Activated CD8-positive, alpha-beta memory T cell treated with anti-CD3 and anti-CD28 coated beads, Interleukin-2, amount 50 U/mL, for 24 hours (primary cell): Measurements from ENCODE around the gene PA2G4.
"Not testable (repeated sequence)": the region's sequence is repeated elsewhere in the genome, so short reads cannot be mapped to it uniquely, and the experiment has no call there.

Experiments used
- DNase-seq: peaks from one replicate; pipeline ENCODE4 v3.0.0-alpha.2; 2020; ENCODE audit errors: extremely low read depth

Gene PA2G4

GRCh38 chr12:56153678-56154065 is 49.3 kb downstream of the PA2G4 start:
- no peak for DNase-seq

GRCh38 chr12:56154246-56154771 is 50.0 kb downstream of the PA2G4 start:
- DNase-seq: no peak

GRCh38 chr12:56154818-56155217 is 50.5 kb downstream of the PA2G4 start:
- no peak for DNase-seq

DNA sequence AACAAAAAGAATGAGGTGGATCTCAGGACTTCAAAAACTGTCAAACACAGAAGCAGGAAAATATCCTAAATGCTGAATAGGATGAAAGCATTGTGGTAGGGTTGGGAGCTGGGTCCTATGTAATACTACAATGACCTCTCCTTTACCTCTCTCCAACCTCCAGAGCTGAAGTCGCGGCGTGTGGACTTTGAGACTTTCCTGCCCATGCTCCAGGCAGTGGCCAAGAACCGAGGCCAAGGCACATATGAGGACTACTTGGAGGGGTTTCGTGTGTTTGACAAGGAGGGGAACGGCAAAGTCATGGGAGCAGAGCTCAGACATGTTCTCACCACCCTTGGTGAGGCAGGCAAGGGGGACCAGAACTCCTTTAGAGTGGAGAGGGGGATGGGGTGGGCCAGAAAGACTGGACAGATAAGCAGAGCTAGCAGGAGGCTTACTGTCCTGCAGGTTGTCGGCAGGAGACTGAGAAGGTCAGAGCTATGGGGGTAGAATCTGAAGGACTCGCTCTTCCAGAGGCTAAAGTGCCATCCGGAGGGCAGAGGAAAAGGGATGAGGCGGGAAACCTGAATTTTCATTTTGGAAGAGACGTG is 51.0 kb downstream of the PA2G4 start:
- DNase-seq: no peak

- not testable (repeated sequence) for DNase-seq
Measured at GRCh38 chr12:56156464-56157200, 52.3 kb downstream of the PA2G4 start.

- DNase-seq: peak; percentile 10
Measured at GRCh38 chr12:56157201-56158028, 53.1 kb downstream of the PA2G4 start.

DNA sequence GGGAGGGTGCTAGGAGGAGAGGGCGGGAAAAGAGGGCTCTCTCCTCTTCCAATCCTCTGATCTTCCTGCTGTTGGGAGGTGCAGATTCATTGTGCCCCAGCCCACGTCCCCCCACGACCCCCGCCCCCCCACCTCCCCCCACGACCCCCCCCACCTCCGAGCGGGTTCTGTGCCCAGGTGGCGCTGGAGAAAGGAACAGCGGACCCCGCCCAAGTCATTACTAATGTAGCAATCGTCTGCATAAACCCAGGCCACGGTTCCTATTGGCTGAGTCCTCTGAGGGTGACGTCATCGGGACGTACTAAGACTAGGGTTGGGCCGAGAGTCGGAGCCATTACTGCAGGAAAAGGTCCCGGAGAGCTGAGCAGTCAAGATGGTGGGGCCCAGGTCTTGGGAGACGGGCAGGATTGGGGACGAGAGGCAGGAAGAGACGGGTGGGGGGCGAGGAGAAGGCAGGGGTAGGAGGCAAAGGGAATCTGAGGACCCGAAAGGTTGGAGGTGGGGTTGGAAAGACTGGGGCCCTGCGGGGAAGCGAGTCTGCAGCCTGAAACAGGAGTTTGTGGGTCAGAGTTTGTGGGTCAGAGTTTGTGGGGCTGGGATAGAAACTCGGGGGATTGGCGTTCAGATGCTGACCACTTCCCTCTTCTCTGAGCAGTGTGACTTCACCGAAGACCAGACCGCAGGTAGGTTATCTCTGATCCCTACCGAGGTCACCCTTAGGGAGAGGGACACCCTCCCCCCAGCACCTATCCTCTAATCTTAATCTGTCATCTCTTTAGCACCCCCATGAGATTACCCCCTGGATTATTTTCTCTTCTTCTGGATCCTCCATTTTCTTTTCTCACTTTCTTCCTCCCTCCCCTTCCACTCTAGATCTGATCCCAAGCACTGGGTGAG is 53.9 kb downstream of the PA2G4 start, which contains the start of gene MYL6:
TSS of gene MYL6 (plus strand) at position 331 of the 897 bp plus-strand sequence. CDS start at position 374, 43 bp downstream.
- DNase-seq: peak; percentile 74

- no peak for DNase-seq
Measured at GRCh38 chr12:56158926-56159461, 54.6 kb downstream of the PA2G4 start.

GRCh38 chr12:56159482-56160192 is 55.3 kb downstream of the PA2G4 start:
- DNase-seq: no peak

- DNase-seq: peak; percentile 7
Measured at GRCh38 chr12:56160193-56160763, 55.9 kb downstream of the PA2G4 start.

GRCh38 chr12:56160894-56161689 is 56.7 kb downstream of the PA2G4 start:
- DNase-seq: no peak

DNA sequence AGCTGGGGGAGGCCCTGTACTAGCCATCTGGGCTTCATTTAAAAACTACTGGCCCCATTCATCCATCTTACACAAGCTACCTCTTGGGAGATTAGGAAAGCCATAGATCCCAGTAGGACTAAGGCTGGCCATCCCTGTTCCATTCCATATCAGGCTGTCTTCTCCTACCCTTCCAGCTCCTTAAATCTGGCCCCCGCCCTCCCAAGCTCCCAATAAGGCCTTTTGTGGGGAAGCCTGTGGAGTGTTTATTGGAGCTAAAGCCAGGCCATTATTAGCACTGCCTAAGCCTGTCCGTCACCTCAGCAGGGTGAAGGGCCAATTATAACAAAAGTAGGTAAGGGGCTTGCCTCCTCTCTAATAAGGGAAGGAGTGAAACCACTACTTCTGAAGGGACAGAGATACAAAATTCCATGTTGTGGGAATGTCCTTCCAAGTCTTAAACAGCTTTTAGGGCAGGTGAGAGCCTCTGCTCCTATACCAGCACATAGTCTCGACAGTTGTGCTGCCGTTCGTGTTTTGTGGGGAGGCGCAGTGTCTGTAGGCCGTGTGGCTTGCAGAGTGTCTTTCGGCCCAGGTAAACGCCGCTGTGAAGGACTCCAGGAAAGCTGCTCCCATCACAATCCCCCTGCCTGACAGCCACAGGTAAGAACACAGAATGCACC is 57.5 kb downstream of the PA2G4 start:
- DNase-seq: no peak

- no peak for DNase-seq
Measured at GRCh38 chr12:56162468-56163290, 58.3 kb downstream of the PA2G4 start.
